ENCODE results near the gene GRN.

Gene GRN

DNA sequence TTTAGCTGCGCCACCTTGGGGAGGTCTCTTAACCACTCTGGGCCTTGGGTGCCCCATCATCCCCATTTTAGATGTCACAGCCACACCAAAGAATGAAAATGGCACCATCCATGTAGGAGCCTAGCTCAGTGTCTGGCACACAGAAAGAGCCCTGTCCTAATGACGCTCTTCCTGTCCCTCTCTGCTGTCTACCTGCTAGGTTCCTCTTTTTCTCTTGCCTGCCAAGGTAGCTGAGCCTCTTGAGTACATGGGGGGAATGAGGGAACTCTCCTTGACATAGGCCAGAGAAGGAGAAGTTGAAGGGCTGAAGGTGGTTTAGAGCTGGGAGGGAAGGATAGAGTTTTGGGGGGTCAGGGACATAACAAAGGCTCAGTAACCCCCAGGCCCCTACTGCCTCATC, 34.9 kb upstream of the GRN start:
- TF ChIP-seq NFIC (IDR thresholded peaks at IDR 0.05) (no peak), YY1 (IDR thresholded peaks at IDR 0.05; ENCODE audit: low read depth) (no peak), EGR1 (IDR thresholded peaks at IDR 0.05) (no peak), CEBPB (IDR thresholded peaks at IDR 0.05) (no peak)
- TF ChIP-seq, protein P1, sequence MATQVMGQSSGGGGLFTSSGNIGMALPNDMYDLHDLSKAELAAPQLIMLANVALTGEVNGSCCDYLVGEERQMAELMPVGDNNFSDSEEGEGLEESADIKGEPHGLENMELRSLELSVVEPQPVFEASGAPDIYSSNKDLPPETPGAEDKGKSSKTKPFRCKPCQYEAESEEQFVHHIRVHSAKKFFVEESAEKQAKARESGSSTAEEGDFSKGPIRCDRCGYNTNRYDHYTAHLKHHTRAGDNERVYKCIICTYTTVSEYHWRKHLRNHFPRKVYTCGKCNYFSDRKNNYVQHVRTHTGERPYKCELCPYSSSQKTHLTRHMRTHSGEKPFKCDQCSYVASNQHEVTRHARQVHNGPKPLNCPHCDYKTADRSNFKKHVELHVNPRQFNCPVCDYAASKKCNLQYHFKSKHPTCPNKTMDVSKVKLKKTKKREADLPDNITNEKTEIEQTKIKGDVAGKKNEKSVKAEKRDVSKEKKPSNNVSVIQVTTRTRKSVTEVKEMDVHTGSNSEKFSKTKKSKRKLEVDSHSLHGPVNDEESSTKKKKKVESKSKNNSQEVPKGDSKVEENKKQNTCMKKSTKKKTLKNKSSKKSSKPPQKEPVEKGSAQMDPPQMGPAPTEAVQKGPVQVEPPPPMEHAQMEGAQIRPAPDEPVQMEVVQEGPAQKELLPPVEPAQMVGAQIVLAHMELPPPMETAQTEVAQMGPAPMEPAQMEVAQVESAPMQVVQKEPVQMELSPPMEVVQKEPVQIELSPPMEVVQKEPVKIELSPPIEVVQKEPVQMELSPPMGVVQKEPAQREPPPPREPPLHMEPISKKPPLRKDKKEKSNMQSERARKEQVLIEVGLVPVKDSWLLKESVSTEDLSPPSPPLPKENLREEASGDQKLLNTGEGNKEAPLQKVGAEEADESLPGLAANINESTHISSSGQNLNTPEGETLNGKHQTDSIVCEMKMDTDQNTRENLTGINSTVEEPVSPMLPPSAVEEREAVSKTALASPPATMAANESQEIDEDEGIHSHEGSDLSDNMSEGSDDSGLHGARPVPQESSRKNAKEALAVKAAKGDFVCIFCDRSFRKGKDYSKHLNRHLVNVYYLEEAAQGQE (IDR thresholded peaks at IDR 0.05; ENCODE audit: low read depth): no peak

DNA sequence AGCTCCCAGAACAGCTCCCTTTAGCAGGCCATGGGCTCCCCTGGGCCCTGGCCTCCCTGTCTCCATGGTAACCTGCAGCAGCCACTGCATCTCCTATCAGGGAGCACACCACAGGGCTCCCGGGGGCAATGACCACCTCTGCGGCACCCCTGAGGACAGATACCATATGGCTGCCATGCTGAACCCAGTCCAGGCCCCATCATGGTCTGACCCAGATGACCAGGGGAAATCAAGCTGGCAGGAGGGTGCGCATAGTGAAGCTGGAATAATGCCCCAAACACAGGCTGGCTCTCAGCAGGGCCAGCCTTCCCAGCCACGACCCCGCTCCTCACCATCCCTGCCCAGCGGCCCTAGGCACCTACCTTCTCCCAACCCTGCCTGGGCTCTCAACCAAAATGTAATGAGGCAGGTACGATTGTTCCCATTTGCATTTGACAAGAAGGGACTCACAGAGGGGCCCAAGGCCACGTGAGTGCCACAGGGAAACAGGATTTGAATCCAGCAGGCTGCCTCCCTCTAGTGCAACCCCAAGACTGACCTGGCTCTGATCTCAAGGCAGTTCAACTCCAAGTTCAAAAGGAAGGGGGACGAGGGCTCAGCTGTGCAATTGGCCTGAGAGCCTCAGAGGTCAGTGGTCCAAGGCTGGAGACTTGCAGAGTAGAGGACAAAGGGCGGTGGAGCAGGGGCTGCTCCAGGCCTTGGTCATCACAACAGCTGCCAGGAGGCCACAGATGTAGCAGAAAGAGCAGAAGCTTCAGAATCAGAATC, 34.3 kb upstream of the GRN start:
- TF ChIP-seq TCF12 (IDR thresholded peaks at IDR 0.05; ENCODE audit: low read depth) (no peak), CREB1 (IDR thresholded peaks at IDR 0.05; ENCODE audit: low read depth) (no peak), CEBPB (IDR thresholded peaks at IDR 0.05) (no peak), MAX (IDR thresholded peaks at IDR 0.05) (no peak), FOXM1 (IDR thresholded peaks at IDR 0.05; ENCODE audit: borderline replicate concordance, low read depth) (no peak), TAF1 (IDR thresholded peaks at IDR 0.05; ENCODE audit: low read depth) (no peak), EGR1 (IDR thresholded peaks at IDR 0.05) (no peak), NFIC (IDR thresholded peaks at IDR 0.05) (no peak), EP300 (IDR thresholded peaks at IDR 0.05; ENCODE audit: borderline replicate concordance) (no peak), YY1 (IDR thresholded peaks at IDR 0.05; ENCODE audit: low read depth) (no peak), TEAD4 (IDR thresholded peaks at IDR 0.05) (no peak), ZBTB7A (IDR thresholded peaks at IDR 0.05; ENCODE audit: low read depth) (no peak), RAD21 (IDR thresholded peaks at IDR 0.05; ENCODE audit: low read depth) (no peak)
- TF ChIP-seq, protein P2, sequence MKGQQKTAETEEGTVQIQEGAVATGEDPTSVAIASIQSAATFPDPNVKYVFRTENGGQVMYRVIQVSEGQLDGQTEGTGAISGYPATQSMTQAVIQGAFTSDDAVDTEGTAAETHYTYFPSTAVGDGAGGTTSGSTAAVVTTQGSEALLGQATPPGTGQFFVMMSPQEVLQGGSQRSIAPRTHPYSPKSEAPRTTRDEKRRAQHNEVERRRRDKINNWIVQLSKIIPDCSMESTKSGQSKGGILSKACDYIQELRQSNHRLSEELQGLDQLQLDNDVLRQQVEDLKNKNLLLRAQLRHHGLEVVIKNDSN (IDR thresholded peaks at IDR 0.05): no peak
- TF ChIP-seq, protein P1 (IDR thresholded peaks at IDR 0.05; ENCODE audit: low read depth): no peak

DNA sequence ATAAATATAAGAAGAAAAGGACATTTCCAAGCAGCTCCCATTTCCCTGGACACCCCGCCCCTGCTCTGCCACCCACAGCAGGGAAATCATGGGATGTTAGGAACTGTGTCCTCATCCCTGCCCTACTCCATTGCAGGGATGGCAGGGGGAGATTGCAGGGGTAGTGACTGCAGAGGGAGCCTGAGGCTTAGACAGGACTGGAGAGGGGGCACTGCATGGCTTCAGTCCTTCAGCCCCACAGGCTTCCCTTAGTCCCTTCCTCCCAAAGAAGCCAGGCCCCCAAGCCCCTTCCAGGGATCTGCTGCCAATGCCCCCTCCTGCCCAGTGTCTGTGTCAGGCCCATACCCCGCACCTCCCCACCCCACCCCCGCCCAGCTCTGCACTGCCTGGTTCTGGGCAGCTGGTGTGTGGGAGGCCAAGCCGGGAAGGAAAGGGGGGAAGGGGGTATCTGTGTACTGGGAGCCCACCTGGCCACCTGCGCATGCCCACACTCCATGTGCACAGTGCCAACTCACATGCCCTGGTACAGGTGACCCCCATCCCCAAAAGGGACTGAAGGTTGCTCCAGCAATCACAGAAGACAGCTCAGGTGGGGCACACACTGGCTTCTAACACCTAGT, 33.4 kb upstream of the GRN start:
- no peak for TF ChIP-seq ZBTB7A (IDR thresholded peaks at IDR 0.05; ENCODE audit: low read depth)
- no peak for TF ChIP-seq CREB1 (IDR thresholded peaks at IDR 0.05; ENCODE audit: low read depth)
- TF ChIP-seq, protein P2 (IDR thresholded peaks at IDR 0.05): no peak
- no peak for TF ChIP-seq NFIC (IDR thresholded peaks at IDR 0.05)
- TF ChIP-seq RAD21 (IDR thresholded peaks at IDR 0.05; ENCODE audit: low read depth): no peak
- TF ChIP-seq FOXM1 (IDR thresholded peaks at IDR 0.05; ENCODE audit: borderline replicate concordance, low read depth): no peak
- no peak for TF ChIP-seq YY1 (IDR thresholded peaks at IDR 0.05; ENCODE audit: low read depth)
- TF ChIP-seq TEAD4 (IDR thresholded peaks at IDR 0.05): no peak
- no peak for TF ChIP-seq TAF1 (IDR thresholded peaks at IDR 0.05; ENCODE audit: low read depth)
- TF ChIP-seq MAX (IDR thresholded peaks at IDR 0.05): no peak

DNA sequence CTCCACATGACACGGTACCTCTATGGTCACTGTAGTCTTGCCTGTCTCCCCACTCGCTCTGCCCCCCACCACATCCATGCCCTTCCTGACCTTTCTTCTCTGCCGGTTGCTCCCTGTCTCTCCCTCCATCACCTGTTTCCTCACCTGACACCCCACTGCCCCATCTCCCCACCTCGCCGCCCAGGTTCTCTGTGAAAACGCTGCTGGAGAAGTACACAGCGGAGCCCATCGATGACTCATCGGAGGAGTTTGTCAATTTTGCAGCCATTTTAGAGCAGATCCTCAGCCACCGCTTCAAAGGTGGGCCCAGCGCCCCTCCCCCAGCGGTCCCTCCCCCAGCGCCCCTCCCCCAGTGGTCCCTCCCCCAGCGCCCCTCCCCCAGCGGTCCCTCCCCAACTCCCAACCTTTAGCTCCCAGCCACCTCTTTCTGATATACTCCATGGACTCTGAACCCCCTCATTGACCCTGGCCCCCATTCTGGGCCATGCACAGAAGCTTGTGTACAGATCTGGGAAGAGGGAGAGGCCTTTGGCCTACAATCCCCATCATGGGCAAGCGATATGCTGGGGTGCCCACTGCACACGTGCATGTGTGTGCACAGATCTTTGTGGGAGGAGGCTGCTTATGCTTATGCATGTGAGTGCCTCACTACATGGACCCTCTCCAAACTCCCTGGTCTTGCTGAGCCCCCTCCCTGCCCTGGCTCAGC, 32.6 kb upstream of the GRN start:
- TF ChIP-seq ZBTB7A (IDR thresholded peaks at IDR 0.05; ENCODE audit: low read depth): no peak
- TF ChIP-seq EP300 (IDR thresholded peaks at IDR 0.05; ENCODE audit: borderline replicate concordance): no peak
- TF ChIP-seq MAX (IDR thresholded peaks at IDR 0.05): no peak
- TF ChIP-seq NFIC (IDR thresholded peaks at IDR 0.05): no peak
- TF ChIP-seq TAF1 (IDR thresholded peaks at IDR 0.05; ENCODE audit: low read depth): no peak
- TF ChIP-seq, protein P1 (IDR thresholded peaks at IDR 0.05; ENCODE audit: low read depth): no peak
- TF ChIP-seq TCF12 (IDR thresholded peaks at IDR 0.05; ENCODE audit: low read depth): no peak
